A673 (cell line): ENCODE measurements around the gene DYRK3. TPM values are rescaled to one million over a fixed set of nuclear protein-coding genes. Genes with fewer than 3 reads are reported as not detected.

ENCODE experiments used
- Bru-seq: library from RNA; stranded (reverse); fragments of 400-500 nt; gene quantifications from one replicate; lab custom pipeline; 2021; lab: Mats Ljungman, UMichigan
- BruChase-seq, 2 experiments: library from RNA; stranded (reverse); fragments of 400-500 nt; gene quantifications; one replicate each; lab custom pipeline; 2021; lab: Mats Ljungman, UMichigan
- BruUV-seq: library from RNA; stranded (reverse); fragments of 400-500 nt; replicated peaks from 2 replicates; lab custom pipeline; 2021; lab: Mats Ljungman, UMichigan
- CTCF ChIA-PET: fragments of 300-600 bp; sonication (Branson Sonifier 250); formaldehyde crosslinking; loops from one replicate; lab custom pipeline; 2022; ENCODE audit warnings: antibody characterized with exemption; lab: Charles Lee
- POLR2A ChIA-PET: fragments of 300-600 bp; sonication (Branson Sonifier 250); formaldehyde crosslinking; loops from one replicate; lab custom pipeline; 2022; ENCODE audit warnings: antibody characterized with exemption; ENCODE audit not compliant: low non-redundant PET; lab: Charles Lee
- DNase-seq: peaks from one replicate; pipeline ENCODE4 v3.0.0-alpha.2; 2015; ENCODE audit warnings: low spot score
- H3K27ac ChIP-seq: fragments of 200-600 bp; sonication (generic); 2 replicates; pipeline ENCODE4 v1.5.1; 2016; ENCODE audit warnings: mixed run types, low read depth, mild to moderate bottlenecking, mixed read lengths, antibody characterized with exemption, low read length; ENCODE audit not compliant: poor library complexity, severe bottlenecking
- H3K27me3 ChIP-seq: fragments of 200-600 bp; sonication (generic); replicated peaks from 2 replicates; pipeline ENCODE4 v1.6.1; 2017; ENCODE audit warnings: mixed run types, low read depth, mild to moderate bottlenecking, mixed read lengths, antibody characterized with exemption, low read length; ENCODE audit not compliant: insufficient read depth, poor library complexity
- H3K36me3 ChIP-seq: fragments of 200-600 bp; sonication (generic); 2 replicates; pipeline ENCODE4 v1.6.1; 2016; ENCODE audit warnings: mixed run types, mild to moderate bottlenecking, mixed read lengths, antibody characterized with exemption, low read length; ENCODE audit not compliant: insufficient read depth, poor library complexity, severe bottlenecking
- H3K4me1 ChIP-seq: fragments of 200-600 bp; sonication (generic); 2 replicates; pipeline ENCODE4 v1.6.1; 2017; ENCODE audit warnings: mixed run types, mild to moderate bottlenecking, mixed read lengths, antibody characterized with exemption, low read length; ENCODE audit not compliant: insufficient read depth, poor library complexity, severe bottlenecking
- H3K4me3 ChIP-seq: fragments of 200-600 bp; sonication (generic); 2 replicates; pipeline ENCODE4 v1.5.1; 2016; ENCODE audit warnings: low read depth, mixed run types, mild to moderate bottlenecking, mixed read lengths, low read length; ENCODE audit not compliant: poor library complexity, severe bottlenecking
- H3K9me3 ChIP-seq: fragments of 200-600 bp; sonication (generic); 2 replicates; pipeline ENCODE4 v1.6.1; 2016; ENCODE audit warnings: mixed run types, low read depth, mild to moderate bottlenecking, mixed read lengths, antibody characterized with exemption, low read length; ENCODE audit not compliant: poor library complexity, severe bottlenecking
- EZH2 ChIP-seq: fragments of 200-600 bp; sonication (generic); IDR thresholded peaks from 2 replicates; pipeline ENCODE4 v1.6.1; 2017; ENCODE audit warnings: borderline replicate concordance, low read depth, mild to moderate bottlenecking, mixed read lengths, antibody characterized with exemption, low read length; ENCODE audit not compliant: poor library complexity, severe bottlenecking
- intact Hi-C: fragments of 100-400 bp; cut with micrococcal nuclease; formaldehyde crosslinking; loops from one replicate; pipeline ENCODE4 v1.10.0; 2022; ENCODE audit not compliant: unreplicated experiment
- long read RNA-seq: library from polyadenylated mRNA; stranded (forward); transcript quantifications from one replicate; pipeline ENCODE4 v2.0.0, GENCODE V29; 2022
- total RNA-seq: library from RNA; stranded (reverse); gene quantifications from 2 replicates; pipeline ENCODE4 v1.2.3, GENCODE V29; 2021
- TF ChIP-seq, protein P1 (sequence below): fragments of 300-800, 200-600 bp; sonication (generic); conservative IDR thresholded peaks from 2 replicates; pipeline ENCODE4 v1.5.1; 2017; ENCODE audit warnings: low read depth, mild to moderate bottlenecking, antibody characterized with exemption, low read length, moderate library complexity, mixed read lengths

The DYRK3 gene
- 18.7 and 24.0 TPM in 2 replicates for total RNA-seq
- percentile 77 among the genes with signal in this experiment for Bru-seq, nascent RNA
- BruChase-seq, experiment 1, labeled RNA remaining after a 2-hour chase: percentile 86 among the genes with signal in this experiment
- BruChase-seq, experiment 2, labeled RNA remaining after a 6-hour chase: percentile 73 among the genes with signal in this experiment
- long read RNA-seq, transcript DYRK3-203 (3 exons, 2,163 nt): major isoform, 10 of 20 reads
- long read RNA-seq, partial matches to known transcripts: 0 of 20 reads
- long read RNA-seq, other reads (novel, unspliced or antisense): 8 of 20 reads

DNA sequence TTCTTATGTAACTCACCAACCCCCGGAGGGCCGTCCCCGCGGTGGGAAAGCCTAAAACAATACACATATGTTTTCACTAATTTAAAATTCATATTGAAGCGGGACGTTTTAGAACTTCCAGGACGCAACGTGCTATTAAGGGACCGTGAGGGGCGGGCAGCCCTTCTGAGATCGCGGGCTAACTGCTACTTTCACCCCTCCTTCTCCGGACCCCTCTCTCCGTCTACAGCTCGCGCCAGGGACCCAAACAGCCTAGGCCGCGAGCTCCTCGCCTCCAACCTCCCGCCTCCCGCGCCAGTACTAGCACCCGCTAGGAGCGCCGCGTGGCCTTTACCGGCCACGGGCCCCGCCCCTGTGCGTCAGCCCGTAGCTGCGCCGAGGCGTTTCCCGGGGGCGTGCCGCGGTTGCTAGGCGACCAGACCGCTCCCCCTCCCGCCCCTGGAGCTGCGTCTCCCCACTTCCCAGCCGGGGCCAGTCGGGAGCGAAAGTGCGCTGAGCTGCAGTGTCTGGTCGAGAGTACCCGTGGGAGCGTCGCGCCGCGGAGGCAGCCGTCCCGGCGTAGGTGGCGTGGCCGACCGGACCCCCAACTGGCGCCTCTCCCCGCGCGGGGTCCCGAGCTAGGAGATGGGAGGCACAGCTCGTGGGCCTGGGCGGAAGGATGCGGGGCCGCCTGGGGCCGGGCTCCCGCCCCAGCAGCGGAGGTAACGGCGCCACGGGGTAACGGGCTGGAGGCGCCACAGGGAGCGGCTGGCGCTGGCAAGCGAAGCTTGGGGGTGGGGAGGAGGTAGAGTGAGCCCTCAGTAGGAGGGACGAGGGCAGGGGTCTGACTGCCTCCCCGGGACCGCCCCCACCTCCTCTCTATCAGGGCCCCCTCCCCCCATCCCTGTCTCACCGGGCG, at the start of gene DYRK3:
Gene DYRK3 (plus strand): TSS at position 457 of the 898 bp plus-strand sequence. CDS start 168 bp downstream, at position 625.
- H3K36me3 ChIP-seq: no peaks in the 10 kb centered on the region
- peak within 1 kb of the TSS; percentile 96 for H3K4me3 ChIP-seq
- TF ChIP-seq, protein P1, sequence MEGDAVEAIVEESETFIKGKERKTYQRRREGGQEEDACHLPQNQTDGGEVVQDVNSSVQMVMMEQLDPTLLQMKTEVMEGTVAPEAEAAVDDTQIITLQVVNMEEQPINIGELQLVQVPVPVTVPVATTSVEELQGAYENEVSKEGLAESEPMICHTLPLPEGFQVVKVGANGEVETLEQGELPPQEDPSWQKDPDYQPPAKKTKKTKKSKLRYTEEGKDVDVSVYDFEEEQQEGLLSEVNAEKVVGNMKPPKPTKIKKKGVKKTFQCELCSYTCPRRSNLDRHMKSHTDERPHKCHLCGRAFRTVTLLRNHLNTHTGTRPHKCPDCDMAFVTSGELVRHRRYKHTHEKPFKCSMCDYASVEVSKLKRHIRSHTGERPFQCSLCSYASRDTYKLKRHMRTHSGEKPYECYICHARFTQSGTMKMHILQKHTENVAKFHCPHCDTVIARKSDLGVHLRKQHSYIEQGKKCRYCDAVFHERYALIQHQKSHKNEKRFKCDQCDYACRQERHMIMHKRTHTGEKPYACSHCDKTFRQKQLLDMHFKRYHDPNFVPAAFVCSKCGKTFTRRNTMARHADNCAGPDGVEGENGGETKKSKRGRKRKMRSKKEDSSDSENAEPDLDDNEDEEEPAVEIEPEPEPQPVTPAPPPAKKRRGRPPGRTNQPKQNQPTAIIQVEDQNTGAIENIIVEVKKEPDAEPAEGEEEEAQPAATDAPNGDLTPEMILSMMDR: no peak; the same call in 1 of the 2 replicates
- no peak for TF ChIP-seq EZH2
- no peaks in the 10 kb centered on the region for H3K27me3 ChIP-seq
- peak; percentile 96 for DNase-seq
- ChIA-PET CTCF (interaction anchor here (0.6 to 4.7 kb wide), 4 partner anchors 19 to 230 kb away, joined by 3 to 36 read pairs (median 4); partner anchors contain the start of genes EIF2D and IL20), POLR2A (no interaction called here)
- intact Hi-C loops: loop anchor here (10.0 kb wide), 1 partner anchor 349 kb away; no protein-coding TSS in a partner anchor
- no TSS peak for BruUV-seq
- peak within 1 kb of the TSS; percentile 69 for H3K27ac ChIP-seq
- H3K9me3 ChIP-seq: no peaks in the 10 kb centered on the region
- peaks cover 38% of the 10 kb centered on the region for H3K4me1 ChIP-seq

DNA sequence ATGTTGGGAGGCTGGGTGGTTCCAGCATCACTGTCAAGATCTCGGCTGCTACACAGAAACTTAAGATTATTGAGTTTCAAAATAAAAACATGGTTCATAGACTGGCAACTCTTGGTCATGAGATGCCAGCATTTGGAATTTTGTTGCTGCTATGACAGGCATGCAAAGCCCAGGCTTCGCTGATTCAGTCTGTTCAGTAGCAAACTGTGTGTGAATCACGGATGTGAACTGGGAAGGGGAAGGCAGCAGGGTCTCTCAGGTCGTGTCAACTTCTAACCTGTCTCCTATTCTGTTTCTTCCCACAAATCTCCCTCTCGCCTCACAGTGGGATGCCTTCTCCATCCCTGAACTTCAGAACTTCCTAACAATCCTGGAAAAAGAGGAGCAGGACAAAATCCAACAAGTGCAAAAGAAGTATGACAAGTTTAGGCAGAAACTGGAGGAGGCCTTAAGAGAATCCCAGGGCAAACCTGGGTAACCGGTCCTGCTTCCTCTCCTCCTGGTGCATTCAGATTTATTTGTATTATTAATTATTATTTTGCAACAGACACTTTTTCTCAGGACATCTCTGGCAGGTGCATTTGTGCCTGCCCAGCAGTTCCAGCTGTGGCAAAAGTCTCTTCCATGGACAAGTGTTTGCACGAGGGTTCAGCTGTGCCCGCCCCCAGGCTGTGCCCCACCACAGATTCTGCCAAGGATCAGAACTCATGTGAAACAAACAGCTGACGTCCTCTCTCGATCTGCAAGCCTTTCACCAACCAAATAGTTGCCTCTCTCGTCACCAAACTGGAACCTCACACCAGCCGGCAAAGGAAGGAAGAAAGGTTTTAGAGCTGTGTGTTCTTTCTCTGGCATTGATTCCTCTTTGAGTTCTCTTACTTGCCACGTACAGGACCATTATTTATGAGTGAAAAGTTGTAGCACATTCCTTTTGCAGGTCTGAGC, 48.6 kb upstream of the DYRK3 start:
- POLR2A ChIA-PET: no interaction called here

More for the DNA sequence above, 48.6 kb upstream of the DYRK3 start:
- intact Hi-C loops: no loop called here
- no peaks in the 10 kb centered on the region for H3K4me1 ChIP-seq
- no peaks in the 10 kb centered on the region for H3K9me3 ChIP-seq
- H3K27ac ChIP-seq: no peak overlapping the region
- H3K36me3 ChIP-seq: peaks cover 9% of the 10 kb centered on the region
- no peak for TF ChIP-seq EZH2
- TF ChIP-seq, protein P1: no peak
- CTCF ChIA-PET: interaction anchor here (1.3 kb wide), 1 partner anchor 96 kb away, joined by 5 read pairs; no protein-coding TSS in a partner anchor
- H3K4me3 ChIP-seq: no peak overlapping the region
- BruUV-seq: no TSS peak
- no peaks in the 10 kb centered on the region for H3K27me3 ChIP-seq
- no peak for DNase-seq
